ENCODE data around the gene CEL. TPM values are rescaled to one million over a fixed set of nuclear protein-coding genes. Genes with fewer than 3 reads are reported as not detected.
A peak's percentile ranks its signal among the peaks of the same experiment; 100 is the strongest.

Gene CEL
- polyA plus RNA-seq, 5 donors: 1.8 to 2.7 (median 1.8) TPM

- no peak for DNase-seq
Measured at GRCh38 chr9:133116346-133117231, 54.8 kb downstream of the CEL start.

DNA sequence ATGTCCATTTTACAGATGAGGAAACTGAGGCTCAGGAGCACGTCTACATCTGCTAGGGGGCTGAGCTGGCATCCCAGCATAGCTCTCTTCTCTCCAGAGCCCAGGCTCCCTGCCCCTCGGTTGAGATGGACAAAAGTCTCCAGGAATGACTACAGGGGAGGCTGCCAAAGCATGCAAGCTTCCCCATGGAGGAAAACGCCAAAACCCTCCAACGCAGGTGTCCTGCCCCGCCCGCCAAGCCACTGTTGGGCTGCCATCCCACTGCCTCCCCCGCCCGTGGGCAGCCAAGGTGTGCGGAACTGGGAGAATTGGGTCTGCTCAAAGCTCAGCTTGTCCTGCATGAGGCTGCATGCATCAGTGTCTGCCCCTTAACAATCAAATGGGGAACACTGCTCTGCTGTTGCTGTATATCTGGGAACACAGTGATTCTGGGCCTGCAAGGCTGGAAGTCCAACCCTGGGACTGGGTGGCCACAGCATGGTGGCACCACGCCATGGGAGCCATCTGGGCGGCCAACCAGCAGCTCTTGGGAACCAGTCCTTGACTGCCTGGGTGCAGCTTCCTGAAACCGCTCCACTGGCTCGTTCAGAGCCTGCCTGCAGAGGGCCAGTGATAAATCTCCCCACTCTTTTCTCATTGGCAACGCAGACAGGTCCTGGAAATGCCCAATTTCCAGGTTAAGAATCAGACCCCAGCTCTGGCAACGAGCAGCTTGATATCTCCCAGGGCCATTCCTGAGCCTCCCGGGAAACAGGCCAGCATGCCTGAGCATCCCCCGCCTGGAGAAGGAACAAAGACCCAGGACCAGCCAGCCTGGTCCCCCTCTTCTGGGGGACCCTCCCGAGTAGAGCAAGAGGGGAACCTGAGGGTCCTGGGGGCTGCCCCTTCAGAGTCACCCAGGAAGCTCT lies 55.7 kb downstream of the CEL start:
- no peak for DNase-seq

DNA sequence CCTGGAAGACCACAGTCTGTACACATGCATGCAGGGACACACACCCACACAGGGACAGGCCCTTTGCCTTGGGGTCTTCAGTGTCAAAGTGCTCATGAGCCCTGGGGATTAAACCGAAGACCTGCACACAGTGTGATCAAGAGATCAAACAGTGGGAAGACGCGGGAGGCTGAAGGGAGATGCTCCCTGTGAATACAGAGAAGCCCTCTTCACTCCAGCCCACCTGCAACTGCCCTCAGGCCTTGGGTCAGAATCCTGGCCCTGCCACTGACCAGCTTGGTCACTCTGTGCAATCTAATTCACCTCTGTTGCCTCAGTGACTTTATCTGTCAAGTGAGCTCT lies 56.4 kb downstream of the CEL start:
- DNase-seq: no peak

DNA sequence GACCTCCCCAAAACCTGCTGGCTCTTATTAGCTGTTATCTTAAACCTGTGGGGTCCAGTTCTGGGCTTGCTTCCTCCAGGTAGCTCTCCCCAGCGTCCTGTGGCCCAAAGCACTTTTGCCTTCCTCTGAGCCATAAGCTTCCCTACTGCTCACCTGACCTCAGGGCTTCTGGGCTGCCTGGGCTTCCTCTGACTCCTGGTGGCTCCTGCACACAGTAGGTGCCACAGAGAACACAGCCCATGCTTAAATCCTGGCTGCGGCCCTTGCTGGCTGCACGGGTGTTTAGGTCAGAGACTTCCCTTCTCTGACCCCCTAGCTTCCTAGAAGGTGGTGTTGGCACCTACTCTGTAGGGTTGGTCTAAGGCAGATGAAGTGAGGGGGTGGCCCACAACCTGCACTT lies 56.8 kb downstream of the CEL start:
- DNase-seq: no peak

DNA sequence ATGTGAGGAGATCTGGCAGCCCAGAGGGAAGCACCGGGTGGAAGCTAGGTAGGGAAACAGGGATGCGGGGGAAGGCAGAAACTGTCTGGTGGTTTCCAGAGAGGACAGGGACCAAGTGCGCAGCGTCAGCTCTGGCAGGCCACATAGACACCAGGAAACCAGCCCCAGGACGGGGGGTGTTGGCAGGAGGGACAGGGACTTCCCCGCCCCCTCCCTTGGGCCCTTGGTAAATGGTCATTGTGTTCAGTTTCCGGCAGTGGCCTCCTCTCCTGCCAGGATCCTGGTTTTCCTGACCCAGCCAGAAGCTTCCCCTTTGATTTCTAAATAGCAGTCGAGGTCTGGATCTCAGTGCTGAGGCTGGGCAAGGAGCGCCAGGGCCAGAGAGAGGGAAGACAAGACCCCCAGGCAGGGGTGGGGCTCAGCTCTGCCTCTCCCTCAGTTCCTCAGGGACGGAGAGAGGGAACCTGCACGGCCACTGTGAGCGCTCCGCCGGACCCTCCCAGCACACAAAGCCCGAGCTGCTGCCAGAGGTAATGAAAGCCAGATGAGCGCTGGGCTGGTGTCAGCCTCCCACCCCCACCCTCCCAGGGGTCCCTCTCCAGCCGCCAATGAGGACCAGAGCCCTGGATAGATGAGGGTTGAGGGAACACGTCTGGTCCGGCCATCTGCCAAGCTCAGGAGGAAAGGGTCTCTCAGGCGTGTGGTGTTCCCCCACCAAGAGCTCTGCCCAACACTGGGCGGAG lies 57.5 kb downstream of the CEL start:
- DNase-seq: peak in 1 of 2 donors; percentile 31

DNA sequence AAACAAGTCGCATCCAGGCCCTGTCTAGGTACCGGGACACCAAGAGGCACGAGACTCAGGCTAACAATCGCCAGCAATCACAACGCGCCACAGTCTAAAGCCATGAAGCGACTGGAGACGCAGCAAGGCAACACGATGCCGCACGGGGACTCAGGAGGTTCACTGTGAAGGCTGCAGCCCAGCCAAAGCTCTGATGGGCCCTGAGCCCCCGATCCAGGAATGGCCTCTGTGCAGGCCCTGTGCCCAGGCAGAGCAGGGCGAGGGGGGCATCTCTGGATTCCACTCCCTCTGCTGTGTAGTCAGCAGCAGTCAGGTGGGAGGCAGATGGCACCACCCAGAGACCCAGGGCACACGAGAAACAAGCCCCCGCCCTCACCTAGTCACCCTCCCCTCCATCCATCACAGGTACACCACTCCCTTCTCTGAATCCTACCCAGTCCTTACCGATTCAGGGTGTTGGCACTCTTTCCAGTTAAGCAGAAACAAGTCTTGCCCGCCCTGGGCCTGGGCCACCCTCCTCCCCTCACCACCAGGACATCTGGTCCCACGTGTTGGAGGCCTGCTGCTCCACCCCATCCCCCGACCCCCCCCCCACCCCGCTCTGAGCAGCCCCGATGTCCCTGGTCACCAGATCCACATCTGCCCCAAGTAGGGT lies 58.2 kb downstream of the CEL start:
- DNase-seq: peak in 1 of 2 donors; percentile 23

- peak in 1 of 2 donors; percentile 15 for DNase-seq
Measured at GRCh38 chr9:133120501-133121197, 58.9 kb downstream of the CEL start.

Other genes starting within 250 kb of the CEL start
- 1 to 10 TPM; 1.4 to 4.6 (median 3.5) TPM for gene AK8, start 183.7 kb upstream of the CEL start, polyA plus RNA-seq (ENCODE audit: insufficient read depth in 1 of 5, insufficient read length in 5 of 5, low replicate concordance in 1 of 5)
- gene SPACA9, start 183.1 kb upstream of the CEL start, polyA plus RNA-seq (ENCODE audit: insufficient read depth in 1 of 5, insufficient read length in 5 of 5, low replicate concordance in 1 of 5): 10 to 100 TPM in 4 of 5 donors, 1 to 10 TPM in 1; 6.6 to 13.5 (median 12.2) TPM
- 10 to 100 TPM; 33.4 to 64.4 (median 53.7) TPM for gene TSC1, start 117.4 kb upstream of the CEL start, polyA plus RNA-seq (ENCODE audit: insufficient read depth in 1 of 5, insufficient read length in 5 of 5, low replicate concordance in 1 of 5)
- gene GFI1B, start 83.3 kb upstream of the CEL start, polyA plus RNA-seq (ENCODE audit: insufficient read depth in 1 of 5, insufficient read length in 5 of 5, low replicate concordance in 1 of 5): 1 to 10 TPM in 4 of 5 donors, under 1 TPM in 1; 0.70 to 1.6 (median 1.3) TPM
- gene GTF3C5, start 31.0 kb upstream of the CEL start, polyA plus RNA-seq (ENCODE audit: insufficient read depth in 1 of 5, insufficient read length in 5 of 5, low replicate concordance in 1 of 5): 10 to 100 TPM; 59.8 to 69.5 (median 66.5) TPM
- 10 to 100 TPM; 39.2 to 53.3 (median 47.0) TPM for gene RALGDS, start 59.3 kb downstream of the CEL start, polyA plus RNA-seq (ENCODE audit: insufficient read depth in 1 of 5, insufficient read length in 5 of 5, low replicate concordance in 1 of 5)
- 1 to 10 TPM; 2.9 to 6.0 (median 4.0) TPM for gene GBGT1, start 101.9 kb downstream of the CEL start, polyA plus RNA-seq (ENCODE audit: insufficient read depth in 1 of 5, insufficient read length in 5 of 5, low replicate concordance in 1 of 5)
- gene OBP2B, start 147.3 kb downstream of the CEL start, polyA plus RNA-seq (ENCODE audit: insufficient read depth in 1 of 5, insufficient read length in 5 of 5, low replicate concordance in 1 of 5): not detected
- 1 to 10 TPM; 3.9 to 7.2 (median 5.1) TPM for gene ABO, start 213.2 kb downstream of the CEL start, polyA plus RNA-seq (ENCODE audit: insufficient read depth in 1 of 5, insufficient read length in 5 of 5, low replicate concordance in 1 of 5)